SKM-1 treated with dmso at 0.1 percent for 144 hours (cell line): Measurements from ENCODE around the gene FREM2.

Experiments used
- DNase-seq: peaks from one replicate; lab custom pipeline; 2025; ENCODE audit not compliant: unreplicated experiment; lab: John Stamatoyannopoulos, UW

The FREM2 gene, protein sequence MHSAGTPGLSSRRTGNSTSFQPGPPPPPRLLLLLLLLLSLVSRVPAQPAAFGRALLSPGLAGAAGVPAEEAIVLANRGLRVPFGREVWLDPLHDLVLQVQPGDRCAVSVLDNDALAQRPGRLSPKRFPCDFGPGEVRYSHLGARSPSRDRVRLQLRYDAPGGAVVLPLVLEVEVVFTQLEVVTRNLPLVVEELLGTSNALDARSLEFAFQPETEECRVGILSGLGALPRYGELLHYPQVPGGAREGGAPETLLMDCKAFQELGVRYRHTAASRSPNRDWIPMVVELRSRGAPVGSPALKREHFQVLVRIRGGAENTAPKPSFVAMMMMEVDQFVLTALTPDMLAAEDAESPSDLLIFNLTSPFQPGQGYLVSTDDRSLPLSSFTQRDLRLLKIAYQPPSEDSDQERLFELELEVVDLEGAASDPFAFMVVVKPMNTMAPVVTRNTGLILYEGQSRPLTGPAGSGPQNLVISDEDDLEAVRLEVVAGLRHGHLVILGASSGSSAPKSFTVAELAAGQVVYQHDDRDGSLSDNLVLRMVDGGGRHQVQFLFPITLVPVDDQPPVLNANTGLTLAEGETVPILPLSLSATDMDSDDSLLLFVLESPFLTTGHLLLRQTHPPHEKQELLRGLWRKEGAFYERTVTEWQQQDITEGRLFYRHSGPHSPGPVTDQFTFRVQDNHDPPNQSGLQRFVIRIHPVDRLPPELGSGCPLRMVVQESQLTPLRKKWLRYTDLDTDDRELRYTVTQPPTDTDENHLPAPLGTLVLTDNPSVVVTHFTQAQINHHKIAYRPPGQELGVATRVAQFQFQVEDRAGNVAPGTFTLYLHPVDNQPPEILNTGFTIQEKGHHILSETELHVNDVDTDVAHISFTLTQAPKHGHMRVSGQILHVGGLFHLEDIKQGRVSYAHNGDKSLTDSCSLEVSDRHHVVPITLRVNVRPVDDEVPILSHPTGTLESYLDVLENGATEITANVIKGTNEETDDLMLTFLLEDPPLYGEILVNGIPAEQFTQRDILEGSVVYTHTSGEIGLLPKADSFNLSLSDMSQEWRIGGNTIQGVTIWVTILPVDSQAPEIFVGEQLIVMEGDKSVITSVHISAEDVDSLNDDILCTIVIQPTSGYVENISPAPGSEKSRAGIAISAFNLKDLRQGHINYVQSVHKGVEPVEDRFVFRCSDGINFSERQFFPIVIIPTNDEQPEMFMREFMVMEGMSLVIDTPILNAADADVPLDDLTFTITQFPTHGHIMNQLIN (N-terminal part only)

DNA sequence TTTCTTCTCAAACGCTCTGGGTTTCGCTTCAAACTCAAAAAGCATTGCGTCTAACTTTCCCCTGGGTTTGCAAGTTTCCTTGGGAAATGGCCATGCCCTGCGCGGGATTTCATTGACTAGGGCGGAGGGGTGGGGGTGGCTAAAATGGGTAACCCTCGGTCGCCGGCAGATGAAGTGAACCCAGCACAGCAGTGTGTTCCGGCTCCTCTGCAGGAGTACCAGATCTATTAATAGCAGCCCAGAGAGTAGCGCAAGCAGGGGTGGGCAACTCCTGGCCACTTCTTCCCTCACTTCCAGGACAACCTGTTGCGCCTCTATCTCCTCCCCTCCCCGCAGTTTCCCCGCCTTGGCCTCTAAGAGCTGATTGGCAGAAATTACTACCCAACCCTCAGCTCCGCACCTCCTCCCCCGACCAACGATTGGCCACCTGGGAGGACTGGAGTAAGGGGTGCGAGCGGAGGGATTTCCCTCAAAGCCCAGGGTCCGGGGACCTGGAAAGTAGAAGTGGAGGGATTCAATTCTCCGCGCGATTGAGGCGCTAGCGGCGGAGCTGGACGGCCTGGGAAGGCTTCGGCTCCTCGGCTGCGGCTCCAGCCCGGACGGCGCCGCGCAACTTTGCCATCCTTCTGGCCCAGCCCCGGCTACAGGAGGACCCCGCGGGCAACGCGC is at the start of gene FREM2:
Gene FREM2 (plus strand): TSS at position 501 of the 669 bp plus-strand sequence. CDS start 268 bp downstream, outside the sequence.
- peak; percentile 77 for DNase-seq

DNA sequence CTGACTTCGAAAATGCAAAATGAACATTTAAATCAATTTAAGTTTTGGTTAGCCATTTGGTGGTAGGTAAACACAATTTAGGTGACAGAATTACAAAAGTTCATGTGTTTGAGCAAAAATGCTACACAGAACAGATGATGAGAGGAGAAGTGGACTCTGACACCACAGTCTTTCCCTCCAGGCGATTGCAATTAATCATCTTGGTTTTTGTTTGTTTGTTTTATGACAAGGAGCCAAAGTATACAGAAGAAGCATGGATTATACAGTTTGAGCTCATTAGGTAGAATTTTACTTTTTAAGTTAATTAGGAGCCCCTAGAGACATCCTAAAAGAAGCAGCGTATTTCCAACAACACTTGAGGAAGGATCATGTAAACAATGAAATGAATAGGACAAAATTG is 49.3 kb upstream of the FREM2 start:
- no peak for DNase-seq

DNA sequence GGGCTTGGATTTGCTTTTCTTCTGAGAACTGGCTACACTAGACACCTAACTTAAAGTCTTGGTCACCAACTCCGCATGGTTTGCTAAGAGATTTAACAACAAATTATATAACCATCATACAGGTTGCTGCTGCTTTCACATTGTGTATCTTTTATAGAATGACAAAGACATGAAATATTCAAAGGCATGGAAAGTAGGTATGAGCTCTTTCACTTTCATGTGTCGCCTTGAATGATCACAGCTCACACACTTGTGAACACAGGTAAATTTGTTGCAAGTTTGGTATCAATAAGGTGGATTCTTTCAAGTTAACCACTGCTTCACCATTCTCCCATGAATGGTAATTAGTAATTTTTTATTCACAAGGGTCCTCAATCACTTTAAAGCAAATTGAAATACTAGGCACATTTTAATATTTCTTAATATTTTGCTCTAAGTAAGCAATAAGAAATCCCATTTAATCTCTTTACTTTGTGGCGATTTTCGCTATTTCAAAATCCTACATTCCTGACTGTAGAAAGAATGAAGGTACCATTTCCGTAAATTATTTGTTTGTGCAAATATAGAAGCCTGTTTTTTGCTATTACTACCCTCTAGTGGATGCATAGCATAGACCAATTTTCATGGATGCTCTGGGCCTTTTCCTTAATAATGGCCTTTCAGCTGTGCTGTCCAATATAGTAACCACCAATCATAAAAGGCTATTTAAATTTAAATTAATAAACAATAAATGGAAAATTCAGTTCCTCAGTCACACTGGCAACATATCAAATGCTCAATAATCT is 45.5 kb upstream of the FREM2 start:
- DNase-seq: no peak

DNA sequence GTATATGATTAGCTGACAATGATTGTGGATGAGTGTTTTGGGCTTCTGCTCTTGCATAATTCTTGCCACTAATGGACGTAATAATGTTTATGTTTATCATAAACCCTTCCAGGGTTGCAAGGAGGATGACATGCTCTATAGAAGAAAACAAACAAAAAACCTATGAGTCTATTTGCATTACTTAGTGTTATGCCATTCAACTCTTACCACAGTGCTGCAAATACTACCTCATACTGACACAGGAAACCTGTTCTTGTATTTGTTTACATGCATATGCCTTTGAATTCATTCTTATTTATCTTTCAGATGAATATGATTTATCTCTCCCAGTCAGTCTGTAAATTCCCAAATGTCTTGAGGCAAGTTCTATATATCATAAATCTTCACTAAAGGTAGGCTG is 39.6 kb upstream of the FREM2 start:
- no peak for DNase-seq

DNA sequence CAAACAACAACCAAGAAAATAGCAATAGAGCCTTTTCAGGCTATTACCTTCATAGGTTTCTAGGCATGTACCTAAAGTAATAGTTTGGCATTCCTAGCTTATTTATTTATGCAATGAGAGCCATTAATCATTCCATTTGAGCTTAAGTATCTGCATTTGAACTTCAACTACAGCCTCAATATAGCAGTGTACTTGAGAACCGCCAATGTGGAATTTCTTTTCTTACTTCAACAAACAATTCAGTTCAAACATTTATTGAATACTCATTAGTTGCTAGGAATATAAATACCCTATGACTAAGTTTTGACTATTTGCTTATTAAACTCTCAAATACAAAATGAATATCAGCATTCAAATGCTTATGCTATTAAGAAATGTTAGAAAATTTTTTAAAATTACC is 38.0 kb upstream of the FREM2 start:
- DNase-seq: no peak

DNA sequence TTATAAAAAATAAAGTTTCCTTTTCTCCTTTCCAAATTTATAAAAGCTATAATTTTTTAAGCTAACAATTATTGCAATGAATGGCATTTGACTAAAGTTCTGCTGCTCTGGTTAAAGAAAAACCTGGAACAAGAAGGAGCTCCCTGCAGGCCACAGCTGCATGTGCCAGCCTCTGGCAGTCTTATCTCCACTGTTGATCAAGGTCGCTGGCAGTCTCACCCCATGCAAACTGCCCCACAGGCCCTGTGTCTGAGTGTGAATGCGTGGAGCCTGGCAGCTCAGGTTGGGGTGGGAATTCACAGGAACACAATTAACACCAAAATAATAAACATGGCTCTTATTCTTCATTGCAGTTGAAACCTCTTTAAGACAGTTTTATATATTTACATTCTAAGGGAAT is 30.2 kb upstream of the FREM2 start:
- no peak for DNase-seq

DNA sequence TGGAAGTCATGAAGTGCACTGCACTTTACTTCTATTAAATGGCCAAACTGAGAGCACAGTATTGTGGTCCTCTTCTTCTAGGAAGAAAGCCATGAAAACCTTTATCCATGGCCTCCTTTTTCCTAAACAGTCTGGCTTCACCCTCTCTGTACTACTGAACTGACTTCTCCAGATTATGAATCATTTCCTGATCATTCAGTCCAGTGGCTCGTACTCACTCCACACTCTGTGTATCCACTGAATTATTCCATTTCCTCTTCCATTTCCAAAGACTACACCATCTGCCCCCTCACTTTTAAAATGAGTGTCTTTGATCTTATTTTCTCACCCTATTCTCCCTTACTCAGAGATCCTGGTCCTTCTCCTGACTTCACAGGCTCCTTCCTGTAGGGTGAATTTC is 29.7 kb upstream of the FREM2 start:
- no peak for DNase-seq

DNA sequence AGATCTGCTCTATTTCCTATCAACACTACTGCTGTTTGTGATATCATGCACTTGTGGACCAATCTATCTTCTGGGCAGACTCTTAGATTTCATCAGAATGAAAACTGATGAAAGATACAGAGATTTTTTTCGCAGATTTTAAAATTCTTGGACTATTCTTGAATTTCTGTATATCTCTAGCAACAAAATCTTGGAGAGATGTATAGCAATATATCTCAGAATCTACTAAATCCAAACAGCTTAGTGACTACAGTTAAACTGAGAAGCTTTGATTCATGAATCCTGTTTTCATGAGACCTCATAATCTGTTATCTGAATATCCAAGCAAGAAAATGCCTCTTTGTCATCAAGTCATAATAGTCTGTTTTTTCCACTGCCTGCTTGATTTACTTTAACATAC is 28.0 kb upstream of the FREM2 start:
- no peak for DNase-seq

DNA sequence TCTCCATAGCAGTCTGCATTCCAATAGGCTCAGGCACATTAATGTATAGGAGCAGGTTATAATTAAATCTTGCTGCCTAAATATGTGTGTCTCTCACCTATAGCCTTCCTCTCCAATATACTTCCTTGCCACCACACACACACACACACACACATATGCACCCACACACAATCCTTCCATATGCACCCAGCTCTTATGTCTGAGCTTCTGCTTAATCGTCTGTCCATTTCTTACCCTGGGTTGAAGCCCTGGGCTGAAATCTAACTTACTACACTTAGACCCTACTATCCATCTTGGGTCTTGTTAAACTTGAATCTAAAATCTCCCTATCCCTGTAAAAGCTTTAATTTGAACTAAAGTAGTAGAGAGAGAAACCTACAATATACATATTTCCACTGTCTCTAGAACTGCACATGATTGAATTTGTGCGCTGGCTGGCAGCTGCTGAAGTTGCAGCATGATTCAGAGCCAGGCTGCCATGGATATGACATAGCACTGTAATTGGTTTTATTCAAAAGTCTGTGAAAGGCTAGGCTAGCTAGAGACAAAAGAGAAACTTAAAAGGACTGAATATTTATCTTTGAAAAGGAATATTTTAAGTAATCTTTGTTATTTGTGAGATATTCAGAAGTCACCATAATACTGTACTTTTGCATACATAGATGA is 25.7 kb upstream of the FREM2 start:
- no peak for DNase-seq

DNA sequence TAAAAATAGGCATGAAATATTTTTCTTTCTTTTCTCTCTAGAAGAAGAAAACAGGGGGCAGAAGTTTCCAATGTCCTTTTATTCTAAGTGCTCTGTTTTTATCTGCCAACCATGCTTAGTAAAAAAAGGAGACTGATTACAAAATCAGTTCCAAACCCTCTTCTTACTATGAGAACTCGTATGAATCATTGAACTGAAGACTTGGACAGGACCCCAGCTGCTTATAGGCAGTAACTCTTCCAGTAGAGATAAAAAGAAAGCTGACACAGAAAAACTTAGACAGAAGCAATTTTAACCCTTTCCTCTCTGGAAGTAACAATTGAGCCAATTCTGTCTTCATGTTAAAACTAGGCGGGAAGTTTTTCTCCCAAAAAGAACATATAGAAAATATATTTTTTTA is 24.5 kb upstream of the FREM2 start:
- no peak for DNase-seq

DNA sequence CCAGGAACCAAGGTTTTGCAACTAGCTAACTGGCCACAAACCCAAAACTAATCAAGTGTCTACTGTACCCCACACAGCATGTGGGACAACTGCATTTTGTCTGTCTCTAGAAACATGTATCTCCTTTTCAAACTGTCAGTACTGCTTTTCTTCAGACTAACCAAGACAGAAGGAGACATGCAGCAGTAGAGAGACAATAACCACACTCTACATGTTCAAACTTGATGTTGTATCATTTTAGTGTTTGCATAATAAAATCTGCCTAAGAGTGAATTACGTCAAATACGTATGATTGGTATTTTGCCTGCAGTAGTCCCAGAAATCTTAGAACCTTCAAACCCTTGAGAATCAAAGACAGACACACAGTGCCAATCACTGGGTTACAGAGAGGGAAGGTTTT is 22.0 kb upstream of the FREM2 start:
- DNase-seq: no peak

DNA sequence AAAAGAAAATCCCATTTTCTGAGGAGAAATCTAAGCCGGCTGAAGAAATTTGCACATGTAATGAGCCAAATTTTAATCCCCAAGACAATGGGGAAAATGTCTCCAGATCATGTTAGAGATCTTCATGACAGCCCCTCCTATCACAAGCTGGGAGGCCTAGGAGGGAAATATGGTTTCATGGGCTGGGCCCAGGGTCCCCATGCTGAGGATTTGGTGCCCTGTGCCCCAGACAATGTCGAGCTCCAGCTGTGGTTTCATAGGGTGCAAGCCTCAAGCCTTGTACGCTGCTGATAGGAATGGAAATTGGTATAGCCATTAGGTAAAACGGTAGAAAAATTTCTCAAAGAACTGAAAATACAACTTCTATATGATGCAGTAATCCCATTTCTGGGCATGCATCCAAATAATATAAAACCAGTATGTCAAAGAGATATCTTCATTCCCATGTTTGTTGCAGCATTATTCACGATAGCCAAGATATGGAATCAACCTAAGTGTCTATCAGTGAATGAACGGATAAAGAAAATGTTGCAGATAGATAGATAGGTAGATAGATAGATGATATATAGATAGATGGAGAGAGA is 19.3 kb upstream of the FREM2 start:
- DNase-seq: no peak

DNA sequence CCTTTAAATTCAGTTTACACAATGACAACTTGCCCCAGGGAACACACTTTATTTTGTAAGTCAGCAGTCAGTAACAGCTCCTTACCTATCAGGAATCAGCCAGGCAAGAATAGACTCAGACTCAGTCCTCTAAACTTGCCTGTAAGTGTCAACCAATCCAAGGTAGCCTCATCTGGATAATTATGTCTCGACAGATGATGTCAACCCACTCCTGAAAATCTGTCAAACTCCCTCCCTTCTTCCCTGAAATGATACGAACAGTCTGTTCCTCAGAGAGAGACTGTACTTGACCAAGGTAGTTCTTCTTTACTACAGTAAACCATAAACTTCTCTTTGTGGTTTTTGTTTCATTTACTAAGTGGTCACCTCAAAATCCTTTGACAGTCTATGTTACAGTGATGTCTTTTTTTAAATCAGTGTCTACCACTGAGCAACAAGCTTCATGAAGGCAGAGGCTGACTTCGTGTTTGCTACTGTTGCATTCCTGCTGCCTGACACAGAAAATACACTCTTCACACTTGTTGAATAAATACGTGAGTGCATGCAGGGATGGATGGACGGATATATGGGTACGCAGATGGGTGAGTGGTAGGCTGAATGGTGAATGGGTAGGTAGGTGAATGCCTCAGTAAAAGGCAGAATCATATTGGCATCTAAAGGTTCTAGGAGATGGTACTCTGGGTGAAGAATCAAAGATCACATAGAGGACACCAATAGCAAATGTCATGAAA is 17.5 kb upstream of the FREM2 start:
- DNase-seq: no peak

DNA sequence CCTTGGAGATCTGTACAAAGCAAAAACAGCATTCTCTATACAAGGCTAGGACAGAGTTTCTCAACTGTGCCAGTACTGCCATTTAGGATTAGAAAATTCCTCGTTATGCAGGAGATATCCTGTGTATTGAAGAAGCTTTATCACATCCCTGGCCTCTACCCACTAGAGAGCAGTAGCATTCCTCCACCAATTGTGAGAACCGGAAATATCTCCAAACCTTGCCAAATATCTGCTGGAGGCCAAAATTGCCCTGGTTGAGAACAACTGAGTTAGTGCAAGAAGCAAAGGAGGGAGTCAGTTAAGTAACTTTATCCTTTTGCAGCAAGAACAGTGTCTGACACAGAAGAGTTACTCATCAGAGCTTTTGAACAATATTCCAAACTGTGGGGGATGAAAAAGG is 16.2 kb upstream of the FREM2 start:
- no peak for DNase-seq

DNA sequence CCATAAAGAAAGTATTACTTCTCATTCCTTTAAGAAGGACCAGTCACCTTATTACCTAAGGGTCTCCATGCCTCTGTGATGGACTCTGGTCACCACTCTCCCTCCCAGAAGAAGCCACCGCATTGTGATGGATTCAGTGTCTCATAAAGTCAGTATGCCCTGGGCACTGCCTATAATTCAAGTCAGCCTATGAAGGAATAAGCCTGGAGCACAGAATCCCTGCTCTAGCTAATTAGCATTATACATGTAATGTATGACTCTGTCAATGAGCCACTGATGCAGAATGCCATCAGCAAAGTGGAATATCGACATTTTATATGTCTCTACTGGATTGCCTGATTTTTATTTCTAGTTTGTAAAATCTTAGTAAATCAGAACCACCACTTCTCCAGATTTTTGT is 14.9 kb upstream of the FREM2 start:
- DNase-seq: no peak

DNA sequence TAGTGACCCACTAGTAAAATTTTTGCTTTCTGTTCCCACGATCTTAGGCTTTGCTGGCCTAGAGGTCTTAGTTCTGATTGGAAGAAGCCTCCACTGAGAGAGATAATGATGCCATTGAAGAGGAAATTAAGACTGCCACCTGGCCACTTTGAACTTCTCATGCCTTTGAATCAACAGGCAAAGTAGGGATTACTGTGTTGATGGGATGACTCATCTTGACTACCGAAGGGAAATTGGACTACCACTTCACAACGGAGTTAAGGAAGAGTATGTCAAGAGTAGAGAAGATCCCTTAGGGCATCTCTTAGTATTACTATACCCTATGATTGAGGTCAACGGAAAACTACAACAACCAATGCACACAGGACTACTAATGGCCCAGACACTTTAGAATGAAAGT is 12.7 kb upstream of the FREM2 start:
- no peak for DNase-seq

DNA sequence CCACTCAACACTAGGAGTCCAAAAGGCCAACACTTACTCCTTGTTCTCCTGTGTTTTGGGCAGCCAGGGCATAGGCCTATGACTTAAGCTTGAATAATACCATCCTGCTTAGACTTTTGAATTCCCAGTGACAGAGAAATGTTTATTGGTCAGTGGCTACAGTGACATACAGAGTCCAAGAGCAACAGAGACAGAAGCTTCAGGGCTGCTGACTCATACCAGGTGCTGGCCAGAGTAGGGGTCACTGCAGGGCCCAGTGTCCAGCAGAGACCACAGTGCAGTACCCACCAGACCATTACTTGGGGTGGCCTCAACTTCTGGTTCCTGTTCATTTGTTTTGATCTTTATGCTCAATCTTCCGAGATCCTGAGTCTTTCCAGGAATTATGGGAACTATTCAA is 6.0 kb upstream of the FREM2 start:
- no peak for DNase-seq

DNA sequence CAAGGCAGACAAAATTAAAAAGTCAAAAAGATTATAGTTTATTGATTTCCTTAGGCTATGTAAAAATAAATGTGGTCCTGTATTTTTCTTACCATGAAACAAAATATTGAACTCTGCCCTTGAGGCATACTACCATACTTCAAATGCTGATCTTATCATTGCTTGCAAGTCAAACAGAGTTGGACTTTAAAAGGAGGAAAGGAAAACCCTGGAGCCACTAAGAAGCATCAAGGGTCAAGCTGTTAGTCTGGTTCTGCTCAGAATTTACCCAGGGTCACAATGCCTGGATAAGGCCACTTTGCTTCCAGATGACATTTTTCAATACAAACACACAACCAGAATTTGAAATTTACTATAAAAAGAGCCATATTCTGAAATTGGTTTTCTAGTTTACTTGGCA is 2.2 kb upstream of the FREM2 start:
- DNase-seq: no peak

DNA sequence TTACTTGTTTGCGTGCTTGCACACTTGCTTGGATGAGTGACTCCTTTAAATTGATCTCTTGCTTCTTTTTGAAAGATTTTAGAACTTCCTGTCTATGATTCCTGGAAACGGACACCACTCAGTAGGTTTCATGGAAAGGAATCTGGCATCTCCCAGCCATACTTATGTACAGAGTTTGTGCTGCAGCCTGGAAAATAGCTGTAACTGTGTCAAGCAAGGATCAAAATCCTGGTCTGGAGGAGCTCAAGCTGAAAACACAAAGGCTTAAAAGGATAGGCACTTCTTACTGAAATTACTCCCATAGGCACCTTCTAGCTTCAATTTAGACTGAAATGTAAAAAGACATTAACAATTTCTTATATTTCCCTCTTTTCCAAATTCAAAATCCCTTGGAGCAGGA is 1.4 kb upstream of the FREM2 start:
- DNase-seq: no peak
